GM18499 (cell line): ENCODE data around the gene LMX1A.

Experiments used
- ATAC-seq: cut with Tn5 transposase; IDR thresholded peaks from one replicate; pipeline ENCODE4 v1.9.1; 2021; ENCODE audit warnings: moderate number of reproducible peaks; ENCODE audit not compliant: insufficient read depth, unreplicated experiment

Gene LMX1A

GRCh38 chr1:165174491-165174890 is 182.0 kb downstream of the LMX1A start:
- no peak for ATAC-seq

- ATAC-seq: no peak
These were observed 182.7 kb downstream of the LMX1A start for GRCh38 chr1:165173818-165174217.

GRCh38 chr1:165173409-165173808 is 183.1 kb downstream of the LMX1A start:
- no peak for ATAC-seq

GRCh38 chr1:165172666-165173065 is 183.8 kb downstream of the LMX1A start:
- no peak for ATAC-seq

- no peak for ATAC-seq
These were observed 186.8 kb downstream of the LMX1A start for GRCh38 chr1:165169729-165170128.

- no peak for ATAC-seq
These were observed 187.5 kb downstream of the LMX1A start for GRCh38 chr1:165169028-165169427.

- no peak for ATAC-seq
These were observed 188.0 kb downstream of the LMX1A start for GRCh38 chr1:165168467-165168866.

- no peak for ATAC-seq
These were observed 193.8 kb downstream of the LMX1A start for GRCh38 chr1:165162671-165163241.

GRCh38 chr1:165161130-165161529 is 195.4 kb downstream of the LMX1A start:
- ATAC-seq: no peak

- ATAC-seq: no peak
These were observed 203.3 kb downstream of the LMX1A start for GRCh38 chr1:165153182-165153581.

- ATAC-seq: no peak
These were observed 203.8 kb downstream of the LMX1A start for GRCh38 chr1:165152727-165153126.

- ATAC-seq: no peak
These were observed 204.4 kb downstream of the LMX1A start for GRCh38 chr1:165152109-165152508.
